Transverse colon (tissue), 4 donors: ENCODE results near the gene DGKH.

Source experiments
- EP300 ChIP-seq: sonication (generic); formaldehyde crosslinking; IDR thresholded peaks from one replicate; pipeline ENCODE4 v1.6.1; 2017; ENCODE audit warnings: antibody characterized with exemption, low read depth
- POLR2A ChIP-seq: fragments of 450-650 bp; IDR thresholded peaks from one replicate; pipeline ENCODE4 v1.6.1; 2016; ENCODE audit warnings: antibody characterized with exemption, mild to moderate bottlenecking, moderate library complexity
- POLR2AphosphoS5 ChIP-seq, 3 donors: sonication (generic); formaldehyde crosslinking; IDR thresholded peaks; one replicate each; pipeline ENCODE4 v1.6.1; 2016; ENCODE audit warnings: antibody characterized with exemption in 3 of 3
- TF ChIP-seq, protein P1 (sequence below), 5 experiments: fragments of 200-600 bp in 3 of 5; fragments of 450-650 bp in 2 of 5; sonication (generic) in 3 of 5; IDR thresholded peaks; 1 replicate in 2 of 5; 2 replicates in 3 of 5; pipeline ENCODE4 v1.5.1; 2016 to 2017; ENCODE audit warnings: antibody characterized with exemption in 5 of 5, inconsistent platforms in 3 of 5, mild to moderate bottlenecking in 2 of 5, moderate library complexity in 1 of 5

DNA sequence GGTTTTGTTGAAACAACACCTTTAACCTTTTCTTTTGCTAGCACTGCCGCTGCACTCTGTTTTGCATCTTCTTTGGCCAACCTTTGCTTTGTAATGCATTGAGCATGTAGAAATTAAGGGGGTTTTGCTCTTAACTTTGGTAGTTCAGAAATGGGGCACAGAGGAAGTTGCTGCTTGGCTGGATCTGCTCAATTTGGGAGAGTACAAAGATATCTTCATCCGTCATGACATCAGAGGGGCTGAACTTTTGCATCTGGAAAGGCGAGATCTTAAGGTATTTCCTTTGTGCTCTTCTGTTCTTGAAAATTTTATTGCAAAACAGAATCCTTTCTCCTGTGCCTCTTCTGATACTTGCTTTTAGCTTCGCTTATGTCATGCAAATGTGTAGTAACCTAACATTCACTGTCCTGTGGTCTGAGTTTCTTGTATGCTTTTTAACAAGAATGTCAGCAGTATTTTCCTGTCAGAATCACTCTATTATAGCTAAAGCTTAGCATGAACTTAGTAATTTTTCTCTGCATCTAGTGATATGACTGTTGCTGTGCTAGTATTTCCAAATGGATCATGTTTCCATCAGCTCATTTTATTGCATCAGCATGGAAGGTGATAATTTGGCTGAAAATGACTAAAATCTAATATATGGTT, 172.8 kb downstream of the DGKH start:
- TF ChIP-seq, protein P1, sequence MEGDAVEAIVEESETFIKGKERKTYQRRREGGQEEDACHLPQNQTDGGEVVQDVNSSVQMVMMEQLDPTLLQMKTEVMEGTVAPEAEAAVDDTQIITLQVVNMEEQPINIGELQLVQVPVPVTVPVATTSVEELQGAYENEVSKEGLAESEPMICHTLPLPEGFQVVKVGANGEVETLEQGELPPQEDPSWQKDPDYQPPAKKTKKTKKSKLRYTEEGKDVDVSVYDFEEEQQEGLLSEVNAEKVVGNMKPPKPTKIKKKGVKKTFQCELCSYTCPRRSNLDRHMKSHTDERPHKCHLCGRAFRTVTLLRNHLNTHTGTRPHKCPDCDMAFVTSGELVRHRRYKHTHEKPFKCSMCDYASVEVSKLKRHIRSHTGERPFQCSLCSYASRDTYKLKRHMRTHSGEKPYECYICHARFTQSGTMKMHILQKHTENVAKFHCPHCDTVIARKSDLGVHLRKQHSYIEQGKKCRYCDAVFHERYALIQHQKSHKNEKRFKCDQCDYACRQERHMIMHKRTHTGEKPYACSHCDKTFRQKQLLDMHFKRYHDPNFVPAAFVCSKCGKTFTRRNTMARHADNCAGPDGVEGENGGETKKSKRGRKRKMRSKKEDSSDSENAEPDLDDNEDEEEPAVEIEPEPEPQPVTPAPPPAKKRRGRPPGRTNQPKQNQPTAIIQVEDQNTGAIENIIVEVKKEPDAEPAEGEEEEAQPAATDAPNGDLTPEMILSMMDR (IDR thresholded peaks at IDR 0.05) = no peak
- no peak for TF ChIP-seq EP300
- no peak for TF ChIP-seq POLR2A
- TF ChIP-seq POLR2AphosphoS5 (IDR thresholded peaks at IDR 0.05) = no peak
